Fibroblast of lung (primary cell): ENCODE results near the gene APBA2. TPM values are rescaled to one million over a fixed set of nuclear protein-coding genes. Genes with fewer than 3 reads are reported as not detected.
A peak's percentile ranks its signal among the peaks of the same experiment; 100 is the strongest.

Source experiments
- DNase-seq, 2 donors: peaks; one replicate each; pipeline versions ENCODE4 v3.0.0 to v3.0.0-alpha.2; 2010; ENCODE audit warnings: low read depth in 2 of 2
- H2AFZ ChIP-seq: 2 replicates; pipeline ENCODE4 v1.5.1; 2012; ENCODE audit warnings: low read length, control low read depth, inconsistent platforms
- H3K27ac ChIP-seq: 2 replicates; pipeline ENCODE4 v1.5.1; 2011; ENCODE audit warnings: low read length, control low read depth; ENCODE audit not compliant: insufficient read depth
- H3K27me3 ChIP-seq: 2 replicates; pipeline ENCODE4 v1.5.1; 2011; ENCODE audit warnings: mild to moderate bottlenecking, low read length; ENCODE audit not compliant: control insufficient read depth, insufficient read depth
- H3K36me3 ChIP-seq: 2 replicates; pipeline ENCODE4 v1.5.1; 2011; ENCODE audit warnings: low read length; ENCODE audit not compliant: control insufficient read depth, insufficient read depth
- H3K4me1 ChIP-seq: 2 replicates; pipeline ENCODE4 v1.5.1; 2011; ENCODE audit warnings: low read length; ENCODE audit not compliant: control insufficient read depth, insufficient read depth; ENCODE audit errors: extremely low read depth
- H3K4me2 ChIP-seq: 2 replicates; pipeline ENCODE4 v1.5.1; 2011; ENCODE audit warnings: low read length, control low read depth; ENCODE audit not compliant: insufficient read depth; ENCODE audit errors: extremely low read depth
- H3K4me3 ChIP-seq, 4 experiments: fragments of 200-600 bp in 1 of 4; sonication (generic) in 1 of 4; replicated peaks in 1 of 4; 2 replicates each; pipeline ENCODE4 v1.5.1; 2011 to 2016; ENCODE audit warnings: low read length in 4 of 4, low read depth in 3 of 4, mild to moderate bottlenecking in 3 of 4, control low read depth in 2 of 4, inconsistent platforms in 1 of 4, mixed read lengths in 1 of 4; ENCODE audit not compliant: insufficient read depth in 1 of 4; ENCODE audit errors: control extremely low read depth in 1 of 4
- H3K79me2 ChIP-seq: 2 replicates; pipeline ENCODE4 v1.5.1; 2012; ENCODE audit warnings: mild to moderate bottlenecking, low read length, inconsistent platforms; ENCODE audit not compliant: control insufficient read depth, insufficient read depth
- H3K9ac ChIP-seq: 2 replicates; pipeline ENCODE4 v1.5.1; 2011; ENCODE audit warnings: mild to moderate bottlenecking, low read length, control low read depth; ENCODE audit not compliant: insufficient read depth
- H3K9me3 ChIP-seq: 2 replicates; pipeline ENCODE4 v1.5.1; 2012; ENCODE audit warnings: low read depth, low read length; ENCODE audit not compliant: control insufficient read depth, insufficient read depth
- H4K20me1 ChIP-seq: 2 replicates; pipeline ENCODE4 v1.5.1; 2011; ENCODE audit warnings: low read length; ENCODE audit not compliant: control insufficient read depth, insufficient read depth; ENCODE audit errors: extremely low read depth
- EZH2 ChIP-seq: IDR thresholded peaks from 2 replicates; pipeline ENCODE4 v1.5.1; 2012; ENCODE audit warnings: low read length, control low read depth, mild to moderate bottlenecking; ENCODE audit errors: missing control alignments
- polyA plus RNA-seq, 2 donors: library from polyadenylated mRNA; depleted of rRNA in 1 of 2; stranded (reverse) in 1 of 2; unstranded in 1 of 2; fragments of >200 nt; gene quantifications; 2 replicates each; pipeline ENCODE4 v1.2.1, GENCODE V29; 2011 to 2012; ENCODE audit warnings: missing spikeins in 1 of 2
- total RNA-seq: library from RNA; depleted of rRNA; stranded (reverse); fragments of >200 nt; gene quantifications from 2 replicates; pipeline ENCODE4 v1.2.1, GENCODE V29; 2014
- TF ChIP-seq, protein P1 (sequence below), 2 donors: IDR thresholded peaks in 1 of 2; conservative IDR thresholded peaks in 1 of 2; 1 replicate in 1 of 2; 2 replicates in 1 of 2; pipeline ENCODE4 v1.5.1; 2011 to 2012; ENCODE audit warnings: low read length in 2 of 2, control low read depth in 1 of 2, inconsistent platforms in 1 of 2, low read depth in 1 of 2, mild to moderate bottlenecking in 1 of 2

APBA2 gene
- total and polyA plus RNA-seq, 2 donors (not counting 1 experiment from before 2014, with no cell fraction given): 9.5 to 20.3 TPM

DNA sequence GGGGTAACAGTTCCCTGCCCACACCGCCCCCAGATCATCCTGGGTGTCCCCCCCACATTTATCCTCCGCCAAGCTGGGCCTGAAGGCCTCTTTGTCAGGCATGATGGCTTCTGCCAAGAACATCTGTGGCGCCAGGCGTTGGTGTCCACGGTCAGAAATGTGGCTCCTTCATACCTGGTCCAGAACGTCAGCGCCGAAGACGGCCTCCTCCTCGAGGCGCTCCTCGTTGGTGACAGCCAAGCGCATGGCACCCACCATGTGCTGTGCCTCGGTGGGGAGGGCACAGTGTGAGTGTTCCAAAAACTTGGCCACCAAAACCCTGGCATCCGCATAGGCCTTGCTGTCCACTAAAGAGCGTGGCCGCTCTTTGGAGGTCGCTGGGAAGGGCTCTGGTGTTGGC, 237.4 kb downstream of the APBA2 start:
- Histone ChIP-seq H3K9me3 (no peaks in the 10 kb centered on the region), H3K79me2 (no peaks in the 10 kb centered on the region), H3K4me1 (no peaks in the 10 kb centered on the region), H3K36me3 (no peaks in the 10 kb centered on the region), H3K27me3 (no peaks in the 10 kb centered on the region), H3K9ac (no peak overlapping the region), H3K4me3 (no peak overlapping the region), H4K20me1 (no peaks in the 10 kb centered on the region), H2AFZ (no peak overlapping the region), H3K4me2 (no peak overlapping the region), H3K27ac (no peak overlapping the region)
- no peak for DNase-seq
- TF ChIP-seq EZH2: no peak
- TF ChIP-seq, protein P1, sequence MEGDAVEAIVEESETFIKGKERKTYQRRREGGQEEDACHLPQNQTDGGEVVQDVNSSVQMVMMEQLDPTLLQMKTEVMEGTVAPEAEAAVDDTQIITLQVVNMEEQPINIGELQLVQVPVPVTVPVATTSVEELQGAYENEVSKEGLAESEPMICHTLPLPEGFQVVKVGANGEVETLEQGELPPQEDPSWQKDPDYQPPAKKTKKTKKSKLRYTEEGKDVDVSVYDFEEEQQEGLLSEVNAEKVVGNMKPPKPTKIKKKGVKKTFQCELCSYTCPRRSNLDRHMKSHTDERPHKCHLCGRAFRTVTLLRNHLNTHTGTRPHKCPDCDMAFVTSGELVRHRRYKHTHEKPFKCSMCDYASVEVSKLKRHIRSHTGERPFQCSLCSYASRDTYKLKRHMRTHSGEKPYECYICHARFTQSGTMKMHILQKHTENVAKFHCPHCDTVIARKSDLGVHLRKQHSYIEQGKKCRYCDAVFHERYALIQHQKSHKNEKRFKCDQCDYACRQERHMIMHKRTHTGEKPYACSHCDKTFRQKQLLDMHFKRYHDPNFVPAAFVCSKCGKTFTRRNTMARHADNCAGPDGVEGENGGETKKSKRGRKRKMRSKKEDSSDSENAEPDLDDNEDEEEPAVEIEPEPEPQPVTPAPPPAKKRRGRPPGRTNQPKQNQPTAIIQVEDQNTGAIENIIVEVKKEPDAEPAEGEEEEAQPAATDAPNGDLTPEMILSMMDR (conservative IDR thresholded peaks at IDR 0.05 in 1 of 2, IDR thresholded peaks at IDR 0.05 in 1 of 2; ENCODE audit: low read depth in 1 of 2, low read length in 2 of 2): no peak

DNA sequence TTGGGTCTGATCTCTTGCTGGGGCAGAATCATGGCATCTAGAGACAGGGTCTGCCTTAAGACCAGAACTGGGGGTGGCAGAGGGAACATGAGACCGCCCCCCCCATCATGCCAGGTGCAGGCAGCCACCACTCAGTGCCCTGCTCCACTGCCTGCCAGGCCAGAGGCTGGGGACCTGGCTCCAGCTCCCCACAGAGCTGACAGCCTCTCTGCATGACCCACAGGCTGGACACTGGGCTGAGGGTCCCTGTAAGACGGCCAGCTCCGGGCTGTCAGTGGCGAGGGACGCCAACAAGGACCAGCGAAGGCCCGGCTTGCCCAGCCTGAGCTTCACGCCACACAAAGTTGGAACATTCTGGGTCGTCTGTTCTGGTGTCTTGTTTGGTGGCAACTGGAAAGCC, 238.2 kb downstream of the APBA2 start:
- Histone ChIP-seq H3K9me3 (no peaks in the 10 kb centered on the region), H4K20me1 (no peaks in the 10 kb centered on the region), H3K9ac (no peak overlapping the region), H3K27me3 (no peaks in the 10 kb centered on the region), H3K27ac (no peak overlapping the region), H3K79me2 (no peaks in the 10 kb centered on the region), H3K36me3 (no peaks in the 10 kb centered on the region), H3K4me3 (no peak overlapping the region), H3K4me2 (no peak overlapping the region), H3K4me1 (no peaks in the 10 kb centered on the region), H2AFZ (no peak overlapping the region)
- no peak for DNase-seq
- TF ChIP-seq EZH2: no peak
- TF ChIP-seq, protein P1 (conservative IDR thresholded peaks at IDR 0.05 in 1 of 2, IDR thresholded peaks at IDR 0.05 in 1 of 2; ENCODE audit: low read depth in 1 of 2, low read length in 2 of 2): no peak

DNA sequence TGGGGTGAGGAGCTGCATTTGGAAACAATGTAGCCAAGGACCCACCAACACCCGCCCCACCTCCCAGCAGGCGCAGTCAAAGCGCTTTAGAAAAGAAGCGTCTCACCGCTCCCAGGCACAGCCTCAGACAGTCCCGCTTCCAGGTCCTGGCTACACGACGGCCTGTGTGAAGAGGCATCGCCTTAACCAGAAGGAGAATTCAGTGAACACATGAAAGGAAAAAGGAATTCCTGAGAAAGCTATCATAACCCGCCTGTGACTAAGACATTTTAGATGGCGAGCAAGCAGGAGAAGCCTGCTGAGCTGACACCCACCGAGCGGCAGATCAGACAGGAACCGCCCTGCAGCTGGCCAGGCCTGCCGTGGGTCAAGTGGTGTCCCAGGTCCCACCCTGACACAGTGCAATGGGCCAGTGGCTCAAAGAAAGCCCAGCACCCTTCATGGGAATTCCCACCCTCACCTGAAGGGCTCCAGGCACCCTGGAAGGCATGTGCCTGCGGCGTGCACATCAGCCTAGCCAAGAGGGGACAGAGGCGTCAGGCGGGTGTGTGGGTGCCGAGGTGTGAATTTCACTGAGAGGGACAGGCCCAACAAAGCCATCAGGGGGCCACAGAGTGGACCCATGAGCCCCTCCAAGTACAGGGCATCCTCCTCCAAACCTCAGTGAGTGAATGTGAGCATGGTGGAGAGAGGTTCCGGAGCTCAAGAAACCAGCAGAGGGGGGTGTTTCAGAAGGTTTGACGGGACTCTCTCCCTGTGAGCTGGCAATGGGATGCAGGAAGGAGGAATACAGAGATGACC, 239.0 kb downstream of the APBA2 start:
- Histone ChIP-seq H3K9ac (no peak overlapping the region), H3K27me3 (peaks cover 2% of the 10 kb centered on the region), H3K4me1 (no peaks in the 10 kb centered on the region), H2AFZ (no peak overlapping the region), H3K36me3 (no peaks in the 10 kb centered on the region), H4K20me1 (no peaks in the 10 kb centered on the region), H3K79me2 (no peaks in the 10 kb centered on the region), H3K4me2 (no peak overlapping the region), H3K27ac (no peak overlapping the region), H3K4me3 (no peak overlapping the region), H3K9me3 (no peaks in the 10 kb centered on the region)
- TF ChIP-seq EZH2: no peak
- TF ChIP-seq, protein P1 (conservative IDR thresholded peaks at IDR 0.05 in 1 of 2, IDR thresholded peaks at IDR 0.05 in 1 of 2; ENCODE audit: low read depth in 1 of 2, low read length in 2 of 2): no peak
- peak in 1 of 2 donors; percentile 79 for DNase-seq
